Bronchial epithelial cell (primary cell): Measurements from ENCODE around the gene SLC17A4. TPM values are rescaled to one million over a fixed set of nuclear protein-coding genes. Genes with fewer than 3 reads are reported as not detected.
A peak's percentile ranks its signal among the peaks of the same experiment; 100 is the strongest.

Source experiments
- DNase-seq: peaks from one replicate; pipeline ENCODE4 v3.0.0-alpha.2; 2010; ENCODE audit warnings: low read depth
- FAIRE-seq: peaks from 2 replicates; lab custom pipeline; 2011; peaks lifted over from hg19 to GRCh38; lab: Jason Lieb, UNC
- H3K27me3 ChIP-seq: 2 replicates; pipeline ENCODE4 v1.5.1; 2011; ENCODE audit warnings: low read length; ENCODE audit not compliant: control insufficient read depth, insufficient read depth
- H3K36me3 ChIP-seq: 2 replicates; pipeline ENCODE4 v1.5.1; 2011; ENCODE audit warnings: low read length; ENCODE audit not compliant: control insufficient read depth, insufficient read depth
- H3K4me3 ChIP-seq: 2 replicates; pipeline ENCODE4 v1.5.1; 2011; ENCODE audit warnings: mild to moderate bottlenecking, low read depth, low read length, control low read depth
- CTCF ChIP-seq: IDR thresholded peaks from 2 replicates; pipeline ENCODE4 v1.5.1; 2011; ENCODE audit warnings: mild to moderate bottlenecking, moderate library complexity, low read length, control low read depth, inconsistent platforms; ENCODE audit not compliant: insufficient read depth, severe bottlenecking
- total RNA-seq: library from RNA; depleted of rRNA; stranded (reverse); fragments of >200 nt; gene quantifications from 2 replicates; pipeline ENCODE4 v1.2.1, GENCODE V29; 2014

SLC17A4 gene
- total RNA-seq, 1 donor from 2014 or later: not detected

GRCh38 chr6:25769983-25770382, 15.4 kb downstream of the SLC17A4 start:
- DNase-seq (peak; percentile 39), FAIRE-seq (peak; percentile 28)
- Histone ChIP-seq H3K4me3 (no peak overlapping the region), H3K27me3 (no peaks in the 10 kb centered on the region), H3K36me3 (no peaks in the 10 kb centered on the region)
- no peak for TF ChIP-seq CTCF

GRCh38 chr6:25774120-25774715, 19.7 kb downstream of the SLC17A4 start:
- H3K27me3 ChIP-seq: no peaks in the 10 kb centered on the region
- FAIRE-seq (no peak), DNase-seq (no peak)
- H3K36me3 ChIP-seq: no peaks in the 10 kb centered on the region
- no peak overlapping the region for H3K4me3 ChIP-seq
- no peak for TF ChIP-seq CTCF

GRCh38 chr6:25777031-25777430, 22.5 kb downstream of the SLC17A4 start:
- DNase-seq (no peak), FAIRE-seq (no peak)
- TF ChIP-seq CTCF: no peak

GRCh38 chr6:25777856-25778649, 23.5 kb downstream of the SLC17A4 start:
- FAIRE-seq: no peak
- DNase-seq: no peak

More at GRCh38 chr6:25777031-25777430, 22.5 kb downstream of the SLC17A4 start:
- no peaks in the 10 kb centered on the region for H3K27me3 ChIP-seq
- H3K4me3 ChIP-seq: no peak overlapping the region
- H3K36me3 ChIP-seq: no peaks in the 10 kb centered on the region

GRCh38 chr6:25781134-25781533, 26.6 kb downstream of the SLC17A4 start:
- Histone ChIP-seq H3K36me3 (no peaks in the 10 kb centered on the region), H3K27me3 (no peaks in the 10 kb centered on the region), H3K4me3 (no peak overlapping the region)
- FAIRE-seq (no peak), DNase-seq (no peak)
- TF ChIP-seq CTCF: no peak

More at GRCh38 chr6:25777856-25778649, 23.5 kb downstream of the SLC17A4 start:
- Histone ChIP-seq H3K4me3 (no peak overlapping the region), H3K36me3 (no peaks in the 10 kb centered on the region), H3K27me3 (no peaks in the 10 kb centered on the region)
- TF ChIP-seq CTCF: no peak
